Pancreas (tissue), 10 donors: ENCODE measurements around the gene ARHGEF1. TPM values are rescaled to one million over a fixed set of nuclear protein-coding genes. Genes with fewer than 3 reads are reported as not detected.
A peak's percentile ranks its signal among the peaks of the same experiment; 100 is the strongest.

Source experiments
- ATAC-seq, 4 donors: fragments of 200-7000 bp; cut with Tn5 transposase; one replicate each; pipeline versions ENCODE4 v1.8.0 to v1.9.1; 2020; ENCODE audit warnings: mild to moderate bottlenecking in 4 of 4, moderate library complexity in 4 of 4
- DNase-seq, 6 donors: peaks; one replicate each; pipeline ENCODE4 v3.0.0-alpha.2; 2020
- FAIRE-seq: peaks from 2 replicates; lab custom pipeline; 2012; peaks lifted over from hg19 to GRCh38; lab: Jason Lieb, UNC
- H3K27ac ChIP-seq, 4 donors: fragments of 200-600 bp; sonication (generic); 1 replicate in 3 of 4; 2 replicates in 1 of 4; pipeline versions ENCODE4 v1.5.0 to v1.8.0; 2020
- H3K27me3 ChIP-seq, 4 donors: fragments of 200-600 bp; one replicate each; pipeline ENCODE4 v1.8.0; 2021
- H3K36me3 ChIP-seq, 3 donors: fragments of 200-600 bp; sonication (generic) in 1 of 3; one replicate each; pipeline versions ENCODE4 v1.5.0 to v1.8.0; 2020 to 2021
- H3K4me1 ChIP-seq, 3 donors: fragments of 200-600 bp; one replicate each; pipeline ENCODE4 v1.8.0; 2021
- H3K4me3 ChIP-seq, 4 donors: fragments of 200-600 bp; sonication (generic) in 2 of 4; one replicate each; pipeline versions ENCODE4 v1.5.0 to v1.8.0; 2020 to 2021
- H3K9me3 ChIP-seq, 4 donors: fragments of 200-600 bp; one replicate each; pipeline ENCODE4 v1.8.0; 2021
- WGBS, 2 donors: extraction: QIAGEN DNeasy Blood & Tissue Kit; methylation state at CpG; one replicate each; pipeline ENCODE4 v1.1.7; 2013; 5-methylcytosine and 5-hydroxymethylcytosine counted together
- intact Hi-C, 3 donors: fragments of 100-400 bp; cut with DNase I; formaldehyde crosslinking; loops; one replicate each; pipeline versions ENCODE4 v1.11.1 to v1.14.2; 2022
- polyA plus RNA-seq, 2 donors: library from polyadenylated mRNA; stranded (reverse); fragments of 200-250 nt; gene quantifications; one replicate each; pipeline ENCODE4 v1.2.3, GENCODE V29; 2013
- total RNA-seq, 6 donors: library from RNA; stranded (reverse); fragmentation: NEBNext Ultra II Directional in 4 of 6; extraction: Animal tissue kit (Norgen Biotek cat#: 25700) in 4 of 6; gene quantifications; one replicate each; pipeline versions ENCODE4 v1.2.1 to v1.2.4, GENCODE V29; 2021 to 2023
- TF ChIP-seq, protein P1 (sequence below), 4 donors: fragments of 200-600 bp; sonication (generic) in 3 of 4; IDR thresholded peaks; one replicate each; pipeline versions ENCODE4 v1.5.0 to v1.8.0; 2021; ENCODE audit warnings: antibody characterized with exemption in 4 of 4
- donor health status: healthy with polysubstance abuse.
- donor health status: DM: no; HTN: no; CAD: no; lungs with moderate emphysema.
- donor health status: DM: no; HTN: no; CAD: no.
- donor health status: control.
- donor health status: control.
- donor health status: Bipolar disorder and iron deficiency.
- donor health status: DM: yes; HTN: yes; CAD: no.
- donor health status: DM: no; HTN: no; CAD: no.
- donor health status: DM: no; HTN: no; CAD: no.
- donor health status: DM: yes; HTN: yes; CAD: no.

The ARHGEF1 gene
- total and polyA plus RNA-seq, 8 donors = 26.3 to 179 (median 39.3) TPM

DNA sequence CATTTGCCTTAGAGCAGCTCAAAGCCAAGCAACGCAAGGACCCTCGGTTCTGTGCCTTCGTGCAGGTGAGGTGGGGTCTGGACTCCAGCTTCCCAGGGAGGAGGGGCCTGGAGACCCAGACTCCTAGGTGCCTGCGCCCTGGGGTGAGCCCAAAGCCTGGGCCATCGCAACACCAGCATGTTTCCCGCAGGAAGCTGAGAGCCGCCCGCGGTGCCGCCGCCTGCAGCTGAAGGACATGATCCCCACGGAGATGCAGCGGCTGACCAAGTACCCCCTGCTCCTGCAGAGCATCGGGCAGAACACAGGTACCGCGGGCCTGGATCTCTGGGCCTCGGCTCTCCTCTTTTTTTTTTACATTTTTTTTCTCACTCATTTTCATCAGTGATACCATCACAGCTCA is 19.6 kb downstream of the ARHGEF1 start:
- TF ChIP-seq, protein P1, sequence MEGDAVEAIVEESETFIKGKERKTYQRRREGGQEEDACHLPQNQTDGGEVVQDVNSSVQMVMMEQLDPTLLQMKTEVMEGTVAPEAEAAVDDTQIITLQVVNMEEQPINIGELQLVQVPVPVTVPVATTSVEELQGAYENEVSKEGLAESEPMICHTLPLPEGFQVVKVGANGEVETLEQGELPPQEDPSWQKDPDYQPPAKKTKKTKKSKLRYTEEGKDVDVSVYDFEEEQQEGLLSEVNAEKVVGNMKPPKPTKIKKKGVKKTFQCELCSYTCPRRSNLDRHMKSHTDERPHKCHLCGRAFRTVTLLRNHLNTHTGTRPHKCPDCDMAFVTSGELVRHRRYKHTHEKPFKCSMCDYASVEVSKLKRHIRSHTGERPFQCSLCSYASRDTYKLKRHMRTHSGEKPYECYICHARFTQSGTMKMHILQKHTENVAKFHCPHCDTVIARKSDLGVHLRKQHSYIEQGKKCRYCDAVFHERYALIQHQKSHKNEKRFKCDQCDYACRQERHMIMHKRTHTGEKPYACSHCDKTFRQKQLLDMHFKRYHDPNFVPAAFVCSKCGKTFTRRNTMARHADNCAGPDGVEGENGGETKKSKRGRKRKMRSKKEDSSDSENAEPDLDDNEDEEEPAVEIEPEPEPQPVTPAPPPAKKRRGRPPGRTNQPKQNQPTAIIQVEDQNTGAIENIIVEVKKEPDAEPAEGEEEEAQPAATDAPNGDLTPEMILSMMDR (IDR thresholded peaks at IDR 0.05) = no peak
- Histone ChIP-seq H3K4me3 (no peak overlapping the region), H3K4me1 (peaks cover 5 to 7% (median 6%) of the 10 kb centered on the region in 3 donors), H3K27ac (no peak overlapping the region), H3K27me3 (no peaks in the 10 kb centered on the region), H3K36me3 (peaks cover 0 to 55% (median 38%) of the 10 kb centered on the region in 3 donors), H3K9me3 (no peaks in the 10 kb centered on the region)
- ATAC-seq (no peak), FAIRE-seq (no peak), DNase-seq (no peak)
- intact Hi-C loops = no loop called here
- 93 to 94% methylated on average over 17 of the region's 17 CpGs for WGBS, 2 donors

DNA sequence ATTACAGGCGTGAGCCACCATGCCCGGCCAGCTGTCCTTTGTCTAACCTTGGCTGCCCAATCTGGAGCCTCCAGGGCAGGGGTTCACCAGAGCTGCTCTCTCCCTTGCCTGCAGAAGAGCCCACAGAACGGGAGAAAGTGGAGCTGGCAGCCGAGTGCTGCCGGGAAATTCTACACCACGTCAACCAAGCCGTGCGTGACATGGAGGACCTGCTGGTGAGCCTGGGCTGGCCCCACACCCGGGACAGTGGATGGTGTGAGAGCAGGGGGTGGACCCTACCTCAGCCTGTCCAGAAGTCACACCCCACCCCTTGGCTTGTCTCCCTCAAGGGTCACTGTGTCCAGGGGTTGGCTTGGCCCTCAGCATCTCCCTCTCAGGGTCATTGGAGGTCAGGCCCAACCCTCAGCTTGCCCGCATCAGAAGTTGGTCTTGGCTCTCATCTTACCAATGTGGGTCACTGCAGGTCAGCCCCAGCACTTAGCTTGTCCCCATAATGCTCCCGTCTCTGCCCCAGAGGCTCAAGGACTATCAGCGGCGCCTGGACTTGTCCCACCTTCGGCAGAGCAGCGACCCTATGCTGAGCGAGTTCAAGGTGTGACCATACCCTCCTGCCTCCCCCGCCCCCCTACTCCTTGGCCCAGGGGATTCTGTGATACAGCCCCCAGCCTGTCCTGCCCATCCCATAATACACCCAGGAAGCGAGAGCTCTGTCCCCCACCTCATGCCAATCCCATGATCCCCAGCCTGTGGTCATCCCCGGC is 20.4 kb downstream of the ARHGEF1 start:
- H3K36me3 ChIP-seq = peaks cover 0 to 48% (median 32%) of the 10 kb centered on the region in 3 donors
- H3K9me3 ChIP-seq = no peaks in the 10 kb centered on the region
- WGBS, 2 donors = 89 to 90% methylated on average over 19 of the region's 19 CpGs
- TF ChIP-seq, protein P1 (IDR thresholded peaks at IDR 0.05) = no peak
- H3K4me1 ChIP-seq = peaks cover 5 to 7% (median 6%) of the 10 kb centered on the region in 3 donors
- intact Hi-C loops = no loop called here
- no peak overlapping the region for H3K27ac ChIP-seq
- DNase-seq (no peak), FAIRE-seq (no peak), ATAC-seq (no peak)
- H3K4me3 ChIP-seq = no peak overlapping the region
- no peaks in the 10 kb centered on the region for H3K27me3 ChIP-seq

DNA sequence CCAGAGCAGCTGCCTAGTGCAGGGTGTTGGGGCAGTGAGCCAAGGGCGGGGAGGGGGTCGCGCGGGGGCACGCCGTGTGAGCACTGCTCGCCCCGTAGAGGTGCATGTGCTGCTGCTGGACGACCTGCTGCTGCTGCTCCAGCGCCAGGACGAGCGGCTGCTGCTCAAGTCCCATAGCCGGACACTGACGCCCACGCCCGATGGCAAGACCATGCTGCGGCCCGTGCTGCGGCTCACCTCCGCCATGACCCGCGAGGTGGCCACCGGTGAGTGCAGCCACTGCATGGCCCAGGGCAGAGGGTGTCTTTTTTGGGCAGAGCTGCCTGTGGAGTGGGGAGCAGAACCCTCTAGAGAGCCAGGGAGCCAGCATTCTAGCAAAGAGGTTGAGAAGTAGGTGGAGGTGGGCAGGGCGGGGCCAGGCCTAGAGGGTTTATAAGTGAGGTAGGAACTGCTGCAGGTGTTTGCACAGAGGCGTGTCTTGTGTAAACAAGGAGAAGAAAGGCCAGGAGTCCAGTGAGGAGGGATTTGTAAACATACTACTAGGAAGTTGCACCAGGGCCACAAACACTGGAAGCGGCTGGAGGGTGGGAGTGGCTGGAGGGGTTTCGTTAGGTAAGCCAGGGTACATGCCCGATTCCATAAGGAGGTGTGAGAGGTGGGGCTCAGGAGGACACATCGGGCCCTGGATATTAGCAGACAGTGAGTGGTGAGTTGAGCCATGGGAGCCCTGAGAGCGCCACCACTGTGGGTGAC is 21.3 kb downstream of the ARHGEF1 start:
- peaks cover 5 to 7% (median 6%) of the 10 kb centered on the region in 3 donors for H3K4me1 ChIP-seq
- no peak overlapping the region for H3K27ac ChIP-seq
- DNase-seq (peak in 4 of 6 donors; percentile 55 to 83 (median 70)), ATAC-seq (peak; percentile 76 to 97 (median 90)), FAIRE-seq (no peak)
- H3K4me3 ChIP-seq = no peak overlapping the region
- WGBS, 2 donors = 55 to 60% methylated on average over 30 of the region's 30 CpGs
- TF ChIP-seq, protein P1 (IDR thresholded peaks at IDR 0.05) = no peak
- H3K27me3 ChIP-seq = no peaks in the 10 kb centered on the region
- peaks cover 0 to 43% (median 25%) of the 10 kb centered on the region in 3 donors for H3K36me3 ChIP-seq
- intact Hi-C loops = no loop called here
- H3K9me3 ChIP-seq = no peaks in the 10 kb centered on the region

DNA sequence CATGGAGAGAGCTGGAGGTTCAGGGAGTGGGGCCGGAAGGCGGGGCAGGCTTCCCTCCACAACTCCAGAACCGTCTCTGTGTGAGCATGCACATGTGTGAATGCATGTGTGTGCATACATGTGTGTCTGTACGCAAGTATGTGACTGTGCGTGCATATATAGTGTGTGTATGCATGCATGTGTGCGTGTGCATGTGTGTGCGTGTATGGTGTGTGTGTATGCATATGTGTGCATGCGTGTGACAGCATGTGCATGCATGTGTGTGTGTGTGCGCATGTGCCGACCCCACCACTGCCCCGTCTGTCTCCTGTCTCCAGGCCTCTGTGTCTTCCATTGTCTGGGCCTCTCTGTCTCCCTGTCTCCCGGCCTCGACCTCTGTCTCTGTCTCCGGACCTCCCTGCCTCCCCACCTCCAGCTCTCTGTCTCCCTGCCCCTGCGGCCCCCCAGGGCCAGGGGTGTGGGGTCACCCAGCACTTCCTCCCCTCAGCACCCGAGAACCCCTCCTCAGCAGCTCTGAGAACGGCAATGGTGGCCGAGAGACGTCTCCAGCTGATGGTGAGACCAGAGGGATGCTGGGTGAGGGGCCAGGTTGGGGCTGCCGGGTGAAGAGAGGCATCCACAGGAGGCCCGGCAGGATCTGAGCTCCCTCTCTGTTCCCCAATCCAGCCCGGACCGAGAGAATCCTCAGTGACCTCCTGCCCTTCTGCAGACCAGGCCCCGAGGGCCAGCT is 22.5 kb downstream of the ARHGEF1 start:
- TF ChIP-seq, protein P1 (IDR thresholded peaks at IDR 0.05) = no peak
- Histone ChIP-seq H3K4me1 (peaks cover 5 to 7% (median 6%) of the 10 kb centered on the region in 3 donors), H3K27me3 (no peaks in the 10 kb centered on the region), H3K27ac (no peak overlapping the region), H3K4me3 (no peak overlapping the region), H3K9me3 (no peaks in the 10 kb centered on the region), H3K36me3 (peaks cover 0 to 35% (median 22%) of the 10 kb centered on the region in 3 donors)
- ATAC-seq (no peak), DNase-seq (peak in 1 of 6 donors; percentile 61), FAIRE-seq (no peak)
- WGBS, 2 donors = 90 to 93% methylated on average over 24 of the region's 24 CpGs
- intact Hi-C loops = no loop called here
